ENCODE measurements around the gene SNRPE. TPM values are rescaled to one million over a fixed set of nuclear protein-coding genes. Genes with fewer than 3 reads are reported as not detected.
"Not testable (repeated sequence)": the region's sequence is repeated elsewhere in the genome, so short reads cannot be mapped to it uniquely, and the experiment has no call there.

SNRPE gene
- total and polyA plus RNA-seq, 2 of the 13 experiments (the other 11 are each of a cell fraction or from before 2014, with no cell fraction given), result 146 to 281 TPM

DNA sequence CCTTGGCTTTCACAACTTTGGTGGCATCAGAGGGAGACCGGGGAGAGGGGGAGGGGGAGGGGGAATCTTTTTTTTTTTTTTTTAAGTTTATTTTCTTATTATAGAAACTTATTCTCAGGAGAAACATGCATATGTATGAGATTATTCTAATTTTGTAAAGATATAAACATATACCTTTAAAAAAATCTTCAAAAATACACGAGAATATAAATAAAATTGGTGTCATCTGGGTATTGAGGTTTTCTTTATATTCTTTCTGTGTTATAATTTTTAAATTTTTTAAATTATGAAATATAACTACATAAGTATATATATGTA is 18.9 kb upstream of the SNRPE start:
- BruUV-seq (replicated peaks), result no TSS peak
- Histone ChIP-seq H3K9ac (ENCODE audit: insufficient read depth, low read depth, low read length) (no peak overlapping the region), H3K9me3 (ENCODE audit: low read length) (no peaks in the 10 kb centered on the region), H3K36me3 (replicated peaks in 1 of 2; ENCODE audit: control insufficient read depth in 1 of 2, insufficient read depth in 2 of 2, low read length in 2 of 2) (peaks cover 12 to 70% of the 10 kb centered on the region in 2 experiments), H3K79me2 (ENCODE audit: insufficient read depth, low read length) (no peaks in the 10 kb centered on the region), H3K4me2 (ENCODE audit: low read depth, low read length) (no peak overlapping the region), H3K27me3 (ENCODE audit: control insufficient read depth in 1 of 2, insufficient read depth in 2 of 2, low read length in 2 of 2) (no peaks in the 10 kb centered on the region), H2AFZ (ENCODE audit: low read length) (no peak overlapping the region), H3K4me3 (replicated peaks in 1 of 3; ENCODE audit: insufficient read depth in 1 of 3, low read depth in 2 of 3, low read length in 3 of 3) (no peak overlapping the region), H3K27ac (ENCODE audit: extremely low read length, insufficient read depth, low read length) (no peak overlapping the region), H4K20me1 (ENCODE audit: insufficient read depth, low read length) (no peaks in the 10 kb centered on the region; the same call in 1 of the 2 replicates), H3K4me1 (ENCODE audit: insufficient read depth, low read length) (no peaks in the 10 kb centered on the region)
- in situ Hi-C loops (cut with HindIII; ENCODE audit: extremely low pct_ligation_motif_present, low pct_unique_long_range_greater_than_20kb) (no loop called here), intact Hi-C loops (cut with micrococcal nuclease; ENCODE audit: unreplicated experiment) (no loop called here)
- TF ChIP-seq, protein P1, sequence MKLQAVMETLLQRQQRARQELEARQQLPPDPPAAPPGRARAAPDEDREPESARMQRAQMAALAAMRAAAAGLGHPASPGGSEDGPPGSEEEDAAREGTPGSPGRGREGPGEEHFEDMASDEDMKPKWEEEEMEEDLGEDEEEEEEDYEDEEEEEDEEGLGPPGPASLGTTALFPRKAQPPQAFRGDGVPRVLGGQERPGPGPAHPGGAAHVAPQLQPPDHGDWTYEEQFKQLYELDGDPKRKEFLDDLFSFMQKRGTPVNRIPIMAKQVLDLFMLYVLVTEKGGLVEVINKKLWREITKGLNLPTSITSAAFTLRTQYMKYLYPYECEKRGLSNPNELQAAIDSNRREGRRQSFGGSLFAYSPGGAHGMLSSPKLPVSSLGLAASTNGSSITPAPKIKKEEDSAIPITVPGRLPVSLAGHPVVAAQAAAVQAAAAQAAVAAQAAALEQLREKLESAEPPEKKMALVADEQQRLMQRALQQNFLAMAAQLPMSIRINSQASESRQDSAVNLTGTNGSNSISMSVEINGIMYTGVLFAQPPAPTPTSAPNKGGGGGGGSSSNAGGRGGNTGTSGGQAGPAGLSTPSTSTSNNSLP (IDR thresholded peaks at IDR 0.05; ENCODE audit: low read depth, low read length), result no peak
- TF ChIP-seq HNRNPK (IDR thresholded peaks at IDR 0.05; ENCODE audit: low read depth, low read length, poor library complexity, severe bottlenecking), result peak; percentile 84
- WGBS (ENCODE audit: low lambda C conversion rate), result 85% methylated on average over 2 of the region's 2 CpGs
- DNase-seq (ENCODE audit: low spot score) (no peak), FAIRE-seq (no peak), ATAC-seq (no peak)
- ChIA-PET POLR2A (no interaction called here), CTCF (ENCODE audit: low intra/inter-chr PET ratio, low total read pairs) (no interaction called here)

DNA sequence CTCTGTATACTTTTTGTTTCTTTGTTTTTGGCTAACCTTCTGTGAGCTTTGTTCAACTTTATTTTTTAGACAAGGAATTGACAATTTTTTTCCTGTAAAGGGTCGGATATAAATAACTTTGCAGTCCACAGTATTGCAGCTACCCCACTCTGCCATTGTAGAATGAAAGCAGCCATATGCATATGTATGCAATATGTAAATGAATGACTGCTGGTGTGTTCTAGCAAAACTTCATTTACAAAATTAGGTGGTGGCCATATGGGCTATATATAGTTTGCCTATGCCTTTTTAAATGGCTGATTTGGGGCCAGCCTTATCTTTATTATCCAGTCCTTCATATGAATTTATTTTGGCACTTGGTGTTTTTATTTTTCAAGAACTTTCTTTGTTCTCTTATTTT is 18.0 kb upstream of the SNRPE start:
- no peaks in the 10 kb centered on the region for H3K9me3 ChIP-seq (ENCODE audit: low read length)
- 93% methylated on average over 1 of the region's 1 CpG for WGBS (ENCODE audit: low lambda C conversion rate)
- H3K4me2 ChIP-seq (ENCODE audit: low read depth, low read length), result no peak overlapping the region
- H3K27me3 ChIP-seq (ENCODE audit: control insufficient read depth in 1 of 2, insufficient read depth in 2 of 2, low read length in 2 of 2), result no peaks in the 10 kb centered on the region
- no peak for DNase-seq (ENCODE audit: low spot score)
- H3K79me2 ChIP-seq (ENCODE audit: insufficient read depth, low read length), result no peaks in the 10 kb centered on the region
- no TSS peak for BruUV-seq (replicated peaks)
- CTCF ChIA-PET (ENCODE audit: low intra/inter-chr PET ratio, low total read pairs), result no interaction called here
- no peak overlapping the region for H3K4me3 ChIP-seq (replicated peaks in 1 of 3; ENCODE audit: insufficient read depth in 1 of 3, low read depth in 2 of 3, low read length in 3 of 3)
- H3K27ac ChIP-seq (ENCODE audit: extremely low read length, insufficient read depth, low read length), result no peak overlapping the region
- no peak for ATAC-seq
- POLR2A ChIA-PET, result no interaction called here
- peaks cover 15 to 70% of the 10 kb centered on the region in 2 experiments for H3K36me3 ChIP-seq (replicated peaks in 1 of 2; ENCODE audit: control insufficient read depth in 1 of 2, insufficient read depth in 2 of 2, low read length in 2 of 2)
- no peaks in the 10 kb centered on the region for H3K4me1 ChIP-seq (ENCODE audit: insufficient read depth, low read length)
- no peak overlapping the region for H3K9ac ChIP-seq (ENCODE audit: insufficient read depth, low read depth, low read length)
- TF ChIP-seq CBFB (CRISPR knock-in tag; IDR thresholded peaks at IDR 0.05) (no peak), CHCHD3 (CRISPR knock-in tag; IDR thresholded peaks at IDR 0.05) (no peak), SYNCRIP (IDR thresholded peaks at IDR 0.05; ENCODE audit: insufficient read depth, low read depth, low read length) (no peak)
- no peaks in the 10 kb centered on the region; the same call in 1 of the 2 replicates for H4K20me1 ChIP-seq (ENCODE audit: insufficient read depth, low read length)
- intact Hi-C loops (cut with micrococcal nuclease; ENCODE audit: unreplicated experiment), result no loop called here
- in situ Hi-C loops (cut with HindIII; ENCODE audit: extremely low pct_ligation_motif_present, low pct_unique_long_range_greater_than_20kb), result no loop called here
- no peak for FAIRE-seq
- no peak overlapping the region for H2AFZ ChIP-seq (ENCODE audit: low read length)

DNA sequence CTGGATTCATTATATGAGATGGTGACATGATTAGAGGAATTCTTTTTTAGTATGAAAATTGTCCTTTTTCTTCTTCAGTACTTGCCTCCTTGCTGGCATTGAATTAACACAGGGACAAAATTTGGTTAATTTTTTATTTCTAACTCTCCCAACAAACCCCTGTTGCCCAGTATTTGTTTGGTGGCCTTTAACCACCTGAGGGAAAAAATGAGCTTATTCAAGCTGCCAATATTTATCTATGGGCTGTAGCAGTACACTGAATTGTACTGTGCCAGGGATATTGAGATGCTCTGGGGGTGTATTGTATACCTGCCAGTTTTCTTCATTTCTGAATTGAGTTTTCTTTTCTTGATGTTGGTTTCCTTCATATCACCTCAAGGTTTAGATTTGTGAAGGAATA is 8.3 kb upstream of the SNRPE start:
- H3K27ac ChIP-seq (ENCODE audit: extremely low read length, insufficient read depth, low read length); H3K9ac ChIP-seq (ENCODE audit: insufficient read depth, low read depth, low read length); intact Hi-C loops (cut with micrococcal nuclease; ENCODE audit: unreplicated experiment); POLR2A ChIA-PET; CTCF ChIA-PET (ENCODE audit: low intra/inter-chr PET ratio, low total read pairs); H3K4me2 ChIP-seq (ENCODE audit: low read depth, low read length); ATAC-seq; FAIRE-seq; H3K79me2 ChIP-seq (ENCODE audit: insufficient read depth, low read length); H3K27me3 ChIP-seq (ENCODE audit: control insufficient read depth in 1 of 2, insufficient read depth in 2 of 2, low read length in 2 of 2); DNase-seq (ENCODE audit: low spot score); H3K9me3 ChIP-seq (ENCODE audit: low read length); H4K20me1 ChIP-seq (ENCODE audit: insufficient read depth, low read length); H2AFZ ChIP-seq (ENCODE audit: low read length); H3K4me3 ChIP-seq (replicated peaks in 1 of 3; ENCODE audit: insufficient read depth in 1 of 3, low read depth in 2 of 3, low read length in 3 of 3); BruUV-seq (replicated peaks); H3K4me1 ChIP-seq (ENCODE audit: insufficient read depth, low read length): not testable (repeated sequence)
- in situ Hi-C loops (cut with HindIII; ENCODE audit: extremely low pct_ligation_motif_present, low pct_unique_long_range_greater_than_20kb), result loop anchor here (25.0 kb wide), 1 partner anchor 509 kb away; the partner anchor contains the start of gene PLEKHA6
- H3K36me3 ChIP-seq (replicated peaks in 1 of 2; ENCODE audit: control insufficient read depth in 1 of 2, insufficient read depth in 2 of 2, low read length in 2 of 2), result peaks cover 5 to 48% of the 10 kb centered on the region in 2 experiments; a peak in 4 of 5 replicates

All from HepG2 (cell line).